B cell (primary cell): ENCODE results near the gene LTB. TPM values are rescaled to one million over a fixed set of nuclear protein-coding genes. Genes with fewer than 3 reads are reported as not detected.

Source experiments
- ATAC-seq: fragments of 200-7000 bp; cut with Tn5 transposase; one replicate; pipeline ENCODE4 v1.10.0; 2021; ENCODE audit warnings: low read depth, mild to moderate bottlenecking, moderate number of reproducible peaks, moderate library complexity
- CTCF ChIA-PET: fragments of 350-600 bp; sonication (Branson Sonifier 250); formaldehyde crosslinking; loops from one replicate; lab custom pipeline; 2021; ENCODE audit warnings: antibody characterized with exemption, inconsistent platforms; lab: Charles Lee
- POLR2A ChIA-PET: fragments of 350-600 bp; sonication (Branson Sonifier 250); formaldehyde crosslinking; loops from one replicate; lab custom pipeline; 2021; ENCODE audit warnings: antibody characterized with exemption; lab: Charles Lee
- DNase-seq: peaks from one replicate; pipeline ENCODE4 v3.0.0; 2013
- H2AFZ ChIP-seq: 2 replicates; pipeline ENCODE4 v1.6.1; 2012; ENCODE audit warnings: mild to moderate bottlenecking, low read depth, low read length; ENCODE audit not compliant: insufficient read depth, poor library complexity, severe bottlenecking
- H3K27ac ChIP-seq, 2 donors: 1 replicate in 1 of 2; 2 replicates in 1 of 2; pipeline ENCODE4 v1.5.1; 2012 to 2013; ENCODE audit warnings: low read length in 2 of 2, mild to moderate bottlenecking in 2 of 2, moderate library complexity in 1 of 2
- H3K27me3 ChIP-seq, 4 experiments: fragments of 200-600 bp in 1 of 4; sonication (generic) in 1 of 4; replicated peaks in 1 of 4; 1 replicate in 2 of 4; 2 replicates in 2 of 4; pipeline versions ENCODE4 v1.6.1 to v1.7.0; 2013 to 2016; ENCODE audit warnings: low read length in 3 of 4, mild to moderate bottlenecking in 2 of 4, mixed read lengths in 1 of 4, moderate library complexity in 1 of 4; ENCODE audit not compliant: insufficient read depth in 4 of 4, control insufficient read depth in 3 of 4; ENCODE audit errors: control extremely low read depth in 1 of 4
- H3K36me3 ChIP-seq, 2 experiments: replicated peaks in 1 of 2; 1 replicate in 1 of 2; 2 replicates in 1 of 2; pipeline versions ENCODE4 v1.6.1 to v1.7.1; 2013; ENCODE audit warnings: low read length in 1 of 2; ENCODE audit not compliant: insufficient read depth in 2 of 2, control insufficient read depth in 1 of 2; ENCODE audit errors: control extremely low read depth in 1 of 2, extremely low read depth in 1 of 2
- H3K4me1 ChIP-seq, 2 donors: fragments of 200-600 bp in 1 of 2; sonication (generic) in 1 of 2; 1 replicate in 1 of 2; 2 replicates in 1 of 2; pipeline versions ENCODE4 v1.5.1 to v1.6.1; 2013 to 2017; ENCODE audit warnings: low read length in 2 of 2; ENCODE audit not compliant: control insufficient read depth in 2 of 2, insufficient read depth in 2 of 2
- H3K4me2 ChIP-seq: replicated peaks from 2 replicates; pipeline ENCODE3; 2012; ENCODE audit warnings: mild to moderate bottlenecking, low read depth, low read length; ENCODE audit not compliant: poor library complexity, severe bottlenecking
- H3K4me3 ChIP-seq, 5 experiments: fragments of 200-600 bp in 1 of 5; sonication (generic) in 1 of 5; 1 replicate in 3 of 5; 2 replicates in 2 of 5; pipeline versions ENCODE4 v1.5.1 to v1.7.0; 2011 to 2016; ENCODE audit warnings: low read length in 4 of 5, mild to moderate bottlenecking in 4 of 5, low read depth in 2 of 5, control low read depth in 1 of 5, moderate library complexity in 1 of 5; ENCODE audit not compliant: insufficient read depth in 1 of 5; ENCODE audit errors: control extremely low read depth in 1 of 5, extremely low read depth in 1 of 5
- H3K79me2 ChIP-seq: fragments of 200-600 bp; sonication (generic); one replicate; pipeline ENCODE4 v1.6.0; 2016; ENCODE audit warnings: low read length; ENCODE audit not compliant: control insufficient read depth, insufficient read depth
- H3K9ac ChIP-seq: fragments of 200-600 bp; sonication (generic); 2 replicates; pipeline ENCODE4 v1.6.1; 2017; ENCODE audit warnings: mild to moderate bottlenecking, low read length, moderate library complexity
- H3K9me3 ChIP-seq, 3 donors: one replicate each; pipeline versions ENCODE4 v1.6.1 to v1.7.1; 2013; ENCODE audit warnings: low read length in 2 of 3; ENCODE audit not compliant: control insufficient read depth in 2 of 3, insufficient read depth in 1 of 3; ENCODE audit errors: control extremely low read depth in 1 of 3
- H4K20me1 ChIP-seq: 2 replicates; pipeline ENCODE4 v1.6.0; 2012; ENCODE audit warnings: mild to moderate bottlenecking, low read length; ENCODE audit not compliant: insufficient read depth, control insufficient read depth, poor library complexity, severe bottlenecking
- H3K27ac Mint-ChIP-seq: one replicate; pipeline ENCODE4 v1.8.0; 2021; ENCODE audit warnings: mixed read lengths
- H3K27me3 Mint-ChIP-seq: one replicate; pipeline ENCODE4 v1.8.0; 2021; ENCODE audit warnings: mixed read lengths
- H3K4me1 Mint-ChIP-seq: one replicate; pipeline ENCODE4 v1.8.0; 2021; ENCODE audit warnings: mixed read lengths
- H3K4me3 Mint-ChIP-seq: one replicate; pipeline ENCODE4 v1.8.0; 2021; ENCODE audit warnings: mixed read lengths
- H3K9me3 Mint-ChIP-seq: one replicate; pipeline ENCODE4 v1.8.0; 2022; ENCODE audit warnings: mixed read lengths; ENCODE audit not compliant: insufficient read depth
- CTCF ChIP-seq: fragments of 200-600 bp; IDR thresholded peaks from one replicate; pipeline ENCODE4 v1.8.0; 2022; ENCODE audit warnings: antibody characterized with exemption, mild to moderate bottlenecking
- EZH2 ChIP-seq: IDR thresholded peaks from 2 replicates; pipeline ENCODE4 v1.6.1; 2012; ENCODE audit warnings: borderline replicate concordance, low read depth, mild to moderate bottlenecking, moderate library complexity, low read length; ENCODE audit not compliant: insufficient read depth, poor library complexity, severe bottlenecking
- WGBS: methylation state at CpG from one replicate; pipeline ENCODE4 v1.1.5; 2013; ENCODE audit warnings: missing lambda C conversion rate; ENCODE audit not compliant: insufficient coverage; 5-methylcytosine and 5-hydroxymethylcytosine counted together
- intact Hi-C: fragments of 100-400 bp; cut with micrococcal nuclease; formaldehyde crosslinking; loops from one replicate; pipeline ENCODE4 v1.10.0; 2022
- polyA plus RNA-seq: library from polyadenylated mRNA; depleted of rRNA; stranded (reverse); fragments of >200 nt; gene quantifications from 2 replicates; pipeline ENCODE4 v1.2.3, GENCODE V29; 2012
- total RNA-seq, 2 donors: library from RNA; stranded (reverse); fragments of 120-200 nt in 1 of 2; gene quantifications; 1 replicate in 1 of 2; 2 replicates in 1 of 2; pipeline versions ENCODE4 v1.2.3 to v1.2.4, GENCODE V29; 2013 to 2022

Gene LTB
- total and polyA plus RNA-seq, 2 donors (not counting 1 experiment from before 2014, with no cell fraction given): 488 to 938 TPM

- H2AFZ ChIP-seq: peak within 1 kb of the TSS; percentile 70
- no peaks in the 10 kb centered on the region for H3K27me3 ChIP-seq
- H3K36me3 ChIP-seq: no peaks in the 10 kb centered on the region
- intact Hi-C loops: no loop called here
- ATAC-seq (peak; percentile 47), DNase-seq (peak; percentile 43)
- peak within 1 kb of the TSS in 2 of 5 experiments; percentile 8 to 19 for H3K4me3 ChIP-seq
- Mint-ChIP-seq H3K4me3 (peak within 1 kb of the TSS; percentile 70), H3K4me1 (peaks cover 37% of the 10 kb centered on the region), H3K9me3 (no peaks in the 10 kb centered on the region), H3K27ac (peak within 1 kb of the TSS; percentile 89), H3K27me3 (no peaks in the 10 kb centered on the region)
- no peak for TF ChIP-seq CTCF
- no peaks in the 10 kb centered on the region for H3K79me2 ChIP-seq
- ChIA-PET POLR2A (interaction anchor here (0.5 to 0.6 kb wide), 2 partner anchors 23 to 49 kb away, joined by 6 to 7 read pairs; no protein-coding TSS in a partner anchor), CTCF (interaction anchor here (0.6 to 5.6 kb wide), 7 partner anchors 17 to 131 kb away, joined by 3 to 44 read pairs (median 3); no protein-coding TSS in a partner anchor)
- no peak within 1 kb of the TSS for H3K9ac ChIP-seq
- H4K20me1 ChIP-seq: no peaks in the 10 kb centered on the region
- H3K4me1 ChIP-seq: peaks cover 27 to 34% of the 10 kb centered on the region in 2 donors
- peaks cover 0 to 6% (median 0%) of the 10 kb centered on the region in 3 donors for H3K9me3 ChIP-seq
- 24% methylated on average over 3 of the region's 6 CpGs for WGBS
- peak within 1 kb of the TSS; percentile 61 for H3K4me2 ChIP-seq
- peak within 1 kb of the TSS; percentile 26 to 68 for H3K27ac ChIP-seq
These were observed 32.7 kb upstream of the LTB start, which contains the start of gene AIF1 for GRCh38 chr6:31614684-31615578. TSS of gene AIF1 (plus strand) at chr6:31615234. CDS start at chr6:31615330, 96 bp downstream.

- Histone ChIP-seq H3K79me2 (no peaks in the 10 kb centered on the region), H3K4me2 (peak overlapping the region; percentile 61), H4K20me1 (no peaks in the 10 kb centered on the region), H2AFZ (peak overlapping the region; percentile 55), H3K4me1 (peaks cover 27 to 30% of the 10 kb centered on the region in 2 donors), H3K9ac (no peak overlapping the region), H3K27ac (peak overlapping the region; percentile 26 to 68), H3K36me3 (no peaks in the 10 kb centered on the region), H3K4me3 (no peak overlapping the region), H3K9me3 (peaks cover 0 to 2% (median 0%) of the 10 kb centered on the region in 3 donors), H3K27me3 (no peaks in the 10 kb centered on the region)
- Mint-ChIP-seq H3K27ac (peak overlapping the region; percentile 89), H3K9me3 (no peaks in the 10 kb centered on the region), H3K4me3 (peak overlapping the region; percentile 70), H3K4me1 (peaks cover 33% of the 10 kb centered on the region), H3K27me3 (no peaks in the 10 kb centered on the region)
- ATAC-seq (peak; percentile 69), DNase-seq (peak; percentile 60)
- CTCF ChIA-PET: interaction anchor here (0.8 to 5.6 kb wide), 4 partner anchors 17 to 41 kb away, joined by 3 to 44 read pairs (median 3); partner anchors contain the start of gene LTB
- WGBS: 70% methylated on average over 3 of the region's 8 CpGs
- intact Hi-C loops: no loop called here
- POLR2A ChIA-PET: no interaction called here
- TF ChIP-seq CTCF: no peak
- TF ChIP-seq EZH2: no peak
These were observed 31.9 kb upstream of the LTB start for GRCh38 chr6:31614075-31614619.
